Brain microvascular endothelial cell (primary cell): ENCODE measurements around the gene YTHDF1.

Source experiments
- DNase-seq: peaks from one replicate; pipeline ENCODE4 v3.0.0-alpha.2; 2020
- H3K27ac ChIP-seq: fragments of 250-450 bp; sonication (Bioruptor Pico); 2 replicates; pipeline ENCODE4 v1.5.1; 2020; ENCODE audit warnings: mild to moderate bottlenecking, moderate library complexity
- H3K27me3 ChIP-seq: fragments of 250-450 bp; sonication (Bioruptor Pico); replicated peaks from 2 replicates; pipeline ENCODE4 v1.5.1; 2020; ENCODE audit warnings: mild to moderate bottlenecking
- H3K36me3 ChIP-seq: fragments of 250-450 bp; sonication (Bioruptor Pico); replicated peaks from 2 replicates; pipeline ENCODE4 v1.5.1; 2020; ENCODE audit warnings: mild to moderate bottlenecking
- H3K4me3 ChIP-seq: 2 replicates; pipeline ENCODE4 v1.5.1; 2011; ENCODE audit warnings: low read depth, mild to moderate bottlenecking, control low read depth, low read length, moderate library complexity
- CTCF ChIP-seq: IDR thresholded peaks from 2 replicates; pipeline ENCODE4 v1.5.1; 2011; ENCODE audit warnings: low read depth, mild to moderate bottlenecking, moderate library complexity, low read length, control low read depth, inconsistent platforms; ENCODE audit errors: missing control alignments
- in situ Hi-C: cut with HindIII; loops from 2 replicates; pipeline ENCODE4 v1.10.0; 2017; ENCODE audit warnings: low sequenced_read_pairs, low pct_ligation_motif_present

The YTHDF1 gene

GRCh38 chr20:63192721-63193120 is 23.2 kb downstream of the YTHDF1 start:
- no peak overlapping the region for H3K27ac ChIP-seq
- DNase-seq, result no peak
- no peak for TF ChIP-seq CTCF
- H3K4me3 ChIP-seq, result no peak overlapping the region
- in situ Hi-C loops, result no loop called here
- H3K36me3 ChIP-seq, result peaks cover 5% of the 10 kb centered on the region
- no peaks in the 10 kb centered on the region for H3K27me3 ChIP-seq

- no peak for TF ChIP-seq CTCF
- no peak overlapping the region for H3K27ac ChIP-seq
- in situ Hi-C loops, result no loop called here
- no peak for DNase-seq
- no peak overlapping the region for H3K4me3 ChIP-seq
- no peaks in the 10 kb centered on the region for H3K27me3 ChIP-seq
- peaks cover 5% of the 10 kb centered on the region for H3K36me3 ChIP-seq
Measured at GRCh38 chr20:63191400-63191799, 24.5 kb downstream of the YTHDF1 start.

- Histone ChIP-seq H3K36me3 (peaks cover 5% of the 10 kb centered on the region), H3K4me3 (no peak overlapping the region), H3K27ac (no peak overlapping the region), H3K27me3 (no peaks in the 10 kb centered on the region)
- no peak for DNase-seq
- in situ Hi-C loops, result no loop called here
- TF ChIP-seq CTCF, result no peak
Measured at GRCh38 chr20:63190828-63191227, 25.1 kb downstream of the YTHDF1 start.

- H3K4me3 ChIP-seq, result no peak overlapping the region
- peaks cover 3% of the 10 kb centered on the region for H3K36me3 ChIP-seq
- H3K27me3 ChIP-seq, result no peaks in the 10 kb centered on the region
- no peak overlapping the region for H3K27ac ChIP-seq
- in situ Hi-C loops, result no loop called here
- no peak for DNase-seq
- no peak for TF ChIP-seq CTCF
Measured at GRCh38 chr20:63189846-63190559, 25.9 kb downstream of the YTHDF1 start.

- no peak for TF ChIP-seq CTCF
- no peak for DNase-seq
- Histone ChIP-seq H3K27ac (no peak overlapping the region), H3K27me3 (no peaks in the 10 kb centered on the region), H3K4me3 (no peak overlapping the region), H3K36me3 (no peaks in the 10 kb centered on the region)
- in situ Hi-C loops, result no loop called here
Measured at GRCh38 chr20:63189322-63189642, 26.6 kb downstream of the YTHDF1 start.
